OCI-LY7 (cell line): ENCODE measurements around the gene C1orf167. TPM values are rescaled to one million over a fixed set of nuclear protein-coding genes. Genes with fewer than 3 reads are reported as not detected.
A peak's percentile ranks its signal among the peaks of the same experiment; 100 is the strongest.

Experiments
- BruUV-seq: library from RNA; stranded (reverse); fragments of 400-500 nt; replicated peaks from 2 replicates; lab custom pipeline; 2021; lab: Mats Ljungman, UMichigan
- CTCF ChIA-PET: fragments of 300-600 bp; sonication (Branson Sonifier 250); formaldehyde crosslinking; loops from one replicate; lab custom pipeline; 2022; ENCODE audit warnings: antibody characterized with exemption; ENCODE audit not compliant: unreplicated experiment; lab: Charles Lee
- POLR2A ChIA-PET: fragments of 300-600 bp; sonication (Branson Sonifier 250); formaldehyde crosslinking; loops from one replicate; lab custom pipeline; 2022; ENCODE audit warnings: antibody characterized with exemption; lab: Charles Lee
- DNase-seq: peaks from one replicate; pipeline ENCODE4 v3.0.0-alpha.2; 2015; ENCODE audit warnings: low spot score
- H2AFZ ChIP-seq: fragments of 200-600 bp; sonication (generic), shearing (Covaris generic); 2 replicates; pipeline ENCODE4 v1.6.1; 2014; ENCODE audit warnings: mild to moderate bottlenecking, antibody characterized with exemption, low read length, moderate library complexity
- H3K27ac ChIP-seq: fragments of 200-600 bp; sonication (generic); 2 replicates; pipeline ENCODE4 v1.5.1; 2014; ENCODE audit warnings: mixed run types, low read depth, mild to moderate bottlenecking, moderate library complexity, low read length, inconsistent platforms; ENCODE audit not compliant: poor library complexity, severe bottlenecking
- H3K36me3 ChIP-seq: fragments of 200-600 bp; sonication (generic); 2 replicates; pipeline ENCODE4 v1.6.1; 2014; ENCODE audit warnings: mild to moderate bottlenecking, antibody characterized with exemption, low read length, moderate library complexity, mixed read lengths; ENCODE audit not compliant: insufficient read depth
- H3K4me1 ChIP-seq: fragments of 200-600 bp; sonication (generic); 2 replicates; pipeline ENCODE4 v1.5.1; 2014; ENCODE audit warnings: mild to moderate bottlenecking, low read length; ENCODE audit not compliant: insufficient read depth, poor library complexity, severe bottlenecking
- H3K4me2 ChIP-seq: fragments of 200-600 bp; sonication (generic); 2 replicates; pipeline ENCODE4 v1.6.1; 2014; ENCODE audit warnings: mild to moderate bottlenecking, low read length
- H3K4me3 ChIP-seq: fragments of 200-600 bp; sonication (generic); 2 replicates; pipeline ENCODE4 v1.5.1; 2014; ENCODE audit warnings: mild to moderate bottlenecking, low read depth, low read length; ENCODE audit not compliant: poor library complexity, severe bottlenecking
- H3K79me2 ChIP-seq: fragments of 200-600 bp; sonication (generic); 2 replicates; pipeline ENCODE4 v1.6.1; 2016; ENCODE audit warnings: low read depth, mild to moderate bottlenecking, low read length, moderate library complexity, mixed read lengths; ENCODE audit not compliant: insufficient read depth
- H3K9me2 ChIP-seq: fragments of 200-600 bp; sonication (generic); 2 replicates; pipeline ENCODE4 v1.6.1; 2016; ENCODE audit warnings: mild to moderate bottlenecking, low read length, mixed read lengths; ENCODE audit not compliant: insufficient read depth
- H3K9me3 ChIP-seq: fragments of 200-600 bp; sonication (generic); 2 replicates; pipeline ENCODE4 v1.6.1; 2014; ENCODE audit warnings: mild to moderate bottlenecking, mixed run types, low read length, mixed read lengths
- H4K20me1 ChIP-seq: fragments of 200-600 bp; sonication (generic); 2 replicates; pipeline ENCODE4 v1.6.1; 2014; ENCODE audit warnings: mild to moderate bottlenecking, antibody characterized with exemption, low read length, moderate library complexity, mixed read lengths; ENCODE audit not compliant: insufficient read depth
- CTCF ChIP-seq: fragments of 200-600 bp; sonication (generic); conservative IDR thresholded peaks from 2 replicates; pipeline ENCODE4 v1.5.1; 2014; ENCODE audit warnings: mild to moderate bottlenecking, antibody characterized with exemption, low read length, moderate library complexity, mixed read lengths
- EZH2phosphoT487 ChIP-seq: fragments of 200-600 bp; sonication (generic); IDR thresholded peaks from 2 replicates; pipeline ENCODE4 v1.6.1; 2018; ENCODE audit warnings: low read depth, borderline replicate concordance, mild to moderate bottlenecking, mixed run types, antibody characterized with exemption, low read length, moderate library complexity, mixed read lengths
- intact Hi-C: fragments of 100-400 bp; cut with micrococcal nuclease; formaldehyde crosslinking; loops from one replicate; pipeline ENCODE4 v1.10.0; 2022; ENCODE audit not compliant: unreplicated experiment
- total RNA-seq, 2 experiments: library from RNA; depleted of rRNA in 1 of 2; stranded (reverse); fragments of >200 nt in 1 of 2; shearing (Covaris generic) in 1 of 2; gene quantifications; 2 replicates each; pipeline ENCODE4 v1.2.3, GENCODE V29; 2014 to 2022

The C1orf167 gene
- total RNA-seq, 2 experiments from 2014 or later, result 1.7 to 4.2 TPM

GRCh38 chr1:11735531-11735853, 26.5 kb upstream of the C1orf167 start:
- peak overlapping the region; percentile 81 for H3K4me3 ChIP-seq
- H4K20me1 ChIP-seq, result no peaks in the 10 kb centered on the region
- peaks cover 21% of the 10 kb centered on the region for H3K4me1 ChIP-seq
- H3K4me2 ChIP-seq, result peak overlapping the region; percentile 89
- H3K36me3 ChIP-seq, result no peaks in the 10 kb centered on the region
- H2AFZ ChIP-seq, result peak overlapping the region; percentile 78; the same call in 1 of the 2 replicates
- H3K9me3 ChIP-seq, result no peaks in the 10 kb centered on the region
- no peak for DNase-seq
- TF ChIP-seq CTCF (no peak), EZH2phosphoT487 (no peak)
- intact Hi-C loops, result loop anchor here (10.0 kb wide), 1 partner anchor 249 kb away; the partner anchor contains the start of gene MFN2
- no peaks in the 10 kb centered on the region for H3K9me2 ChIP-seq
- H3K79me2 ChIP-seq, result no peaks in the 10 kb centered on the region; the same call in 1 of the 2 replicates
- CTCF ChIA-PET, result no interaction called here
- POLR2A ChIA-PET, result interaction anchor here (0.7 to 1.5 kb wide), 3 partner anchors 16 to 175 kb away, joined by 3 to 5 read pairs (median 3); no protein-coding TSS in a partner anchor
- no peak overlapping the region for H3K27ac ChIP-seq
- no TSS peak for BruUV-seq

GRCh38 chr1:11735854-11736745, 25.9 kb upstream of the C1orf167 start, which contains the start of gene AGTRAP:
TSS of gene AGTRAP (plus strand) at chr1:11736136. CDS start at chr1:11736209, 73 bp downstream.
- peak; percentile 93 for DNase-seq
- Histone ChIP-seq H4K20me1 (no peaks in the 10 kb centered on the region), H3K27ac (peak within 1 kb of the TSS; percentile 48), H3K4me3 (peak within 1 kb of the TSS; percentile 81), H3K4me1 (peaks cover 17% of the 10 kb centered on the region), H3K9me3 (no peaks in the 10 kb centered on the region), H3K36me3 (no peaks in the 10 kb centered on the region), H2AFZ (peak within 1 kb of the TSS; percentile 78), H3K4me2 (peak within 1 kb of the TSS; percentile 89), H3K79me2 (no peaks in the 10 kb centered on the region; the same call in 1 of the 2 replicates), H3K9me2 (no peaks in the 10 kb centered on the region)
- no TSS peak for BruUV-seq
- POLR2A ChIA-PET, result interaction anchor here (0.7 to 1.5 kb wide), 4 partner anchors 17 to 174 kb away, joined by 3 to 5 read pairs (median 3); no protein-coding TSS in a partner anchor
- TF ChIP-seq CTCF (peak; percentile 31), EZH2phosphoT487 (no peak)
- CTCF ChIA-PET, result interaction anchor here (0.5 kb wide), 1 partner anchor 67 kb away, joined by 5 read pairs; no protein-coding TSS in a partner anchor
- intact Hi-C loops, result loop anchor here (2.0 to 10.0 kb wide), 2 partner anchors 67 to 249 kb away; partner anchors contain the start of gene MFN2
